ENCODE measurements around the gene NR5A1.

The NR5A1 gene

GRCh38 chr9:124506931-124507879 is at the start of gene NR5A1:
Gene NR5A1, minus strand, starts transcription at chr9:124507399. Its CDS starts 4,004 bp downstream, at chr9:124503395.
- no peak for DNase-seq

- DNase-seq: no peak
Observed at GRCh38 chr9:124555043-124555442, 47.8 kb upstream of the NR5A1 start.

GRCh38 chr9:124553738-124554137 is 46.5 kb upstream of the NR5A1 start:
- no peak for DNase-seq

- no peak for DNase-seq
Observed at GRCh38 chr9:124552273-124552605, 45.0 kb upstream of the NR5A1 start.

- DNase-seq: peak; percentile 48
Observed at GRCh38 chr9:124551472-124552272, 44.5 kb upstream of the NR5A1 start.

- DNase-seq: no peak
Observed at GRCh38 chr9:124550072-124550471, 42.9 kb upstream of the NR5A1 start.

GRCh38 chr9:124549016-124549415 is 41.8 kb upstream of the NR5A1 start:
- DNase-seq: no peak

GRCh38 chr9:124544535-124544934 is 37.3 kb upstream of the NR5A1 start:
- DNase-seq: no peak

- DNase-seq: no peak
Observed at GRCh38 chr9:124541824-124542223, 34.6 kb upstream of the NR5A1 start.

GRCh38 chr9:124537926-124538325 is 30.7 kb upstream of the NR5A1 start:
- DNase-seq: no peak

- no peak for DNase-seq
Observed at GRCh38 chr9:124535846-124536245, 28.6 kb upstream of the NR5A1 start.

GRCh38 chr9:124532897-124533296 is 25.7 kb upstream of the NR5A1 start:
- DNase-seq: no peak

- DNase-seq: no peak
Observed at GRCh38 chr9:124531115-124531514, 23.9 kb upstream of the NR5A1 start.

GRCh38 chr9:124530246-124530645 is 23.0 kb upstream of the NR5A1 start:
- DNase-seq: no peak

- DNase-seq: no peak
Observed at GRCh38 chr9:124527781-124528180, 20.6 kb upstream of the NR5A1 start.

GRCh38 chr9:124526174-124526573 is 19.0 kb upstream of the NR5A1 start:
- no peak for DNase-seq

GRCh38 chr9:124522121-124523098 is 15.2 kb upstream of the NR5A1 start:
- DNase-seq: no peak

- no peak for DNase-seq
Observed at GRCh38 chr9:124521142-124521541, 13.9 kb upstream of the NR5A1 start.

- no peak for DNase-seq
Observed at GRCh38 chr9:124520206-124520596, 13.0 kb upstream of the NR5A1 start.

- no peak for DNase-seq
Observed at GRCh38 chr9:124518116-124518515, 10.9 kb upstream of the NR5A1 start.

- DNase-seq: no peak
Observed at GRCh38 chr9:124517600-124517999, 10.4 kb upstream of the NR5A1 start.

- DNase-seq: no peak
Observed at GRCh38 chr9:124514874-124515273, 7.7 kb upstream of the NR5A1 start.

GRCh38 chr9:124514125-124514524 is 6.9 kb upstream of the NR5A1 start:
- DNase-seq: no peak

Measured in activated CD4-positive, alpha-beta T cell treated with anti-CD3 and anti-CD28 coated beads, Interleukin-2, amount 50 U/mL, for 16 hours (primary cell).